Small intestine (tissue), 7 donors: ENCODE measurements around the gene LILRB2. TPM values are rescaled to one million over a fixed set of nuclear protein-coding genes. Genes with fewer than 3 reads are reported as not detected.
"Not testable (repeated sequence)": the region's sequence is repeated elsewhere in the genome, so short reads cannot be mapped to it uniquely, and the experiment has no call there.

Experiments used
- DNase-seq, 2 donors: peaks; one replicate each; pipeline versions ENCODE4 v3.0.0 to v3.0.0-alpha.2; 2013
- FAIRE-seq: peaks from 2 replicates; lab custom pipeline; 2012; peaks lifted over from hg19 to GRCh38; lab: Jason Lieb, UNC
- H3K27ac ChIP-seq, 3 donors: one replicate each; pipeline ENCODE4 v1.5.1; 2013; ENCODE audit warnings: low read length in 2 of 3, mild to moderate bottlenecking in 2 of 3, control low read depth in 1 of 3, inconsistent platforms in 1 of 3, low read depth in 1 of 3, moderate library complexity in 1 of 3
- H3K27me3 ChIP-seq, 3 donors: one replicate each; pipeline ENCODE4 v1.6.1; 2013; ENCODE audit warnings: low read length in 3 of 3, inconsistent platforms in 1 of 3; ENCODE audit not compliant: control insufficient read depth in 3 of 3, insufficient read depth in 3 of 3
- H3K36me3 ChIP-seq, 3 donors: one replicate each; pipeline ENCODE4 v1.6.1; 2013; ENCODE audit warnings: low read length in 3 of 3, inconsistent platforms in 1 of 3, low read depth in 1 of 3, mild to moderate bottlenecking in 1 of 3, moderate library complexity in 1 of 3; ENCODE audit not compliant: control insufficient read depth in 3 of 3, insufficient read depth in 2 of 3
- H3K4me1 ChIP-seq, 3 donors: one replicate each; pipeline ENCODE4 v1.6.1; 2013; ENCODE audit warnings: low read length in 2 of 3, inconsistent platforms in 1 of 3, low read depth in 1 of 3, mild to moderate bottlenecking in 1 of 3, moderate library complexity in 1 of 3; ENCODE audit not compliant: control insufficient read depth in 3 of 3, insufficient read depth in 2 of 3
- H3K4me3 ChIP-seq, 3 donors: one replicate each; pipeline ENCODE4 v1.5.1; 2013; ENCODE audit warnings: low read length in 3 of 3, control low read depth in 1 of 3, inconsistent platforms in 1 of 3, low read depth in 1 of 3, mild to moderate bottlenecking in 1 of 3, moderate library complexity in 1 of 3
- H3K9me3 ChIP-seq, 2 donors: one replicate each; pipeline ENCODE4 v1.6.1; 2013; ENCODE audit warnings: low read depth in 1 of 2, low read length in 1 of 2; ENCODE audit not compliant: control insufficient read depth in 2 of 2, insufficient read depth in 1 of 2
- WGBS, 3 donors: extraction: QIAGEN DNeasy Blood & Tissue Kit; methylation state at CpG; one replicate each; pipeline ENCODE4 v1.1.7; 2013; 5-methylcytosine and 5-hydroxymethylcytosine counted together
- polyA plus RNA-seq, 4 donors: library from polyadenylated mRNA; stranded (reverse) in 3 of 4; unstranded in 1 of 4; fragments of 200-250 nt in 3 of 4; fragments of 120-200 nt in 1 of 4; gene quantifications; one replicate each; pipeline versions ENCODE4 v1.2.1 to v1.2.3, GENCODE V29; 2013
- donor health status: healthy with polysubstance abuse.
- donor health status: control.
- donor health status: control.
- donor health status: Bipolar disorder and iron deficiency.
- donor health status: healthy.

LILRB2 gene
- polyA plus RNA-seq, 4 donors: 0.22 to 4.7 (median 1.7) TPM

DNA sequence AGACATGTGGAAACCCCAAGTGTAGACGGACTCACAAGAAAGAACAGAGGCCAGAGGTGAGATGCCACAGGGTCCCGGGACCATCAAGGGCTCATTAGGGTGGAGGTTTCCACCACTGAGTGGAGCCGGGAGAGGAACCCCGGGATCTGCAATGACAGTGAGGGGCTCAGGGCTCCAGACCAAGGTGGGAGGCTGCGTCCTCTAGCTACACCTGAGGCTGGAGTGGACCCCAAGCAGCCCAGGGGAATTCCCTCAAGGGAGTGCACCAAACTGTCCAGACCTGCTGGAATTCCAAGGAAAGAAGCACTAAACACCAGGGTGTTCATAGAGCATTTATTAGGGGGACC is 792 bp upstream of the LILRB2 start:
- 67 to 76% (median 71%) methylated on average over 5 of the region's 5 CpGs for WGBS, 3 donors
- not testable (repeated sequence) for H3K27me3 ChIP-seq, H3K9me3 ChIP-seq, DNase-seq, H3K36me3 ChIP-seq, H3K27ac ChIP-seq, H3K4me1 ChIP-seq, H3K4me3 ChIP-seq, FAIRE-seq

DNA sequence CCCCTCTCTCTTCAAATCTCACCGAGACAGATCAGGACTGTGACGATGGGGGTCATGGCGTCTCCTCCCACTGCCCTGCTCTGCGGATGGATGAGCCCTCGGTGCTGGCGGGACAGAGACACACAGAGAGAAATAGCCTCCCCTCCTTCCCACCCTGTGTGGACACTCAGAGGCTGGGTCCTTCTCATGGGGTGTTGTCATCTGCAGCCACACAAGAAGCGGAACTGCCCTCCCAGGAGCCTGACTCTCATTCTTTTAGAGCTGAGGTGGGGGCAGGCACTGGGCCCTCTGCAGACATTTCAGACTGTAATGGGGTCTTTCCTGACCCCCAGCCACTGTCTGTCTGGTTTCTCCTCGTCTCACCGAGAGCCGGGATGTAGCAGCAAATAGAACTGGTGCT is 469 bp downstream of the LILRB2 start:
- 51 to 78% (median 65%) methylated on average over 10 of the region's 10 CpGs for WGBS, 3 donors
- FAIRE-seq, H3K4me3 ChIP-seq, H3K36me3 ChIP-seq, H3K4me1 ChIP-seq, H3K27ac ChIP-seq, DNase-seq, H3K27me3 ChIP-seq, H3K9me3 ChIP-seq: not testable (repeated sequence)

DNA sequence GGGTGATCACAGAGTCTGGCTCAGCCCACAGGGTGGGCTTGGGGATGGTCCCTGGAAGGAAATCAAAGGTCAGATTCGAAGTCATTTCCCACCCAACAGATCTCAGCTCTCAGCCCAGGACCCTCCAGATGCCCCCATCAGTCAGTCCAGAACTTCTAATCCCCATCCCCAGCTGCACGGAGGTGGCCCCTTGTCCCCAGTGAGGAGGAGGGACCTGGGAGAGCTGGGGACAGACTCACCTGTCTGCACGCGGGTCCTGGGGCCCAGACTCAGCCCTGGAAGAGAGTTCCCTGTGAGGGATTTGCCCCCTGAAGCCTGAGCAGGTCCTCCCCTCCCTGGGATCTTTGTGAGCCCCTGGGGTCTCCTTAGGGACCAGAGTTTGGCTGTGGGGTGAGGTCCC is 885 bp downstream of the LILRB2 start:
- H3K4me3 ChIP-seq, H3K27ac ChIP-seq, H3K36me3 ChIP-seq, H3K9me3 ChIP-seq, H3K4me1 ChIP-seq, DNase-seq, FAIRE-seq, H3K27me3 ChIP-seq: not testable (repeated sequence)
- 16 to 22% (median 22%) methylated on average over 4 of the region's 4 CpGs for WGBS, 3 donors

DNA sequence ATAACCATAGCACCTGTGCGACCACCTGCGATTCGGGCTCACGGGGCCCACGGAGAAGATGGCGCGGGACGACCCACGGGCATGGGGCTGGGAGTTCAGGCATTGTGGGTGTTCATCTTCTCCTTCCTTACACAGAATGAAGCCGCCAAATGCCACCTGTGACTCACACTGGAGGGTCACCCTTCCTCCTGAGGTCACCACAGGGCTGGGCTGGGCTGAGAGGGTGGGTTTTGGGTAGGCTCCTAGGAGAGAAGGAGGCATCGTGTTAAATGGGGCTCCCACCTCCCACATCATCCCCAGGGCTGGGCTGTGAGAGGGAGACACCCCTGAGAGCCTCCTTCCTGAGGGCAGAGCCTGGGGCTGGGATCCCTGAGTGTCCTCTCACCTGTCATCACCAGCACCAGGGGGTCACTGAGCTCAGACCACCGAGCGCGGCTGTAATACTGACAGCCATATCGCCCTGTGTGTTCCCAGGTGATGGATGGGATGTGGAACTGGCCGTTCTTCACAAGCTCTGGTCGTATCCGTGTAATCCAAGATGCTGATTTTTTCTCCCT is 1.4 kb downstream of the LILRB2 start:
- Histone ChIP-seq H3K4me3 (no peak overlapping the region), H3K9me3 (no peaks in the 10 kb centered on the region), H3K36me3 (no peaks in the 10 kb centered on the region), H3K27ac (no peak overlapping the region), H3K27me3 (peaks cover 0 to 3% (median 2%) of the 10 kb centered on the region in 3 donors), H3K4me1 (no peaks in the 10 kb centered on the region)
- no peak for FAIRE-seq
- no peak for DNase-seq
- 84 to 86% (median 85%) methylated on average over 18 of the region's 18 CpGs for WGBS, 3 donors

DNA sequence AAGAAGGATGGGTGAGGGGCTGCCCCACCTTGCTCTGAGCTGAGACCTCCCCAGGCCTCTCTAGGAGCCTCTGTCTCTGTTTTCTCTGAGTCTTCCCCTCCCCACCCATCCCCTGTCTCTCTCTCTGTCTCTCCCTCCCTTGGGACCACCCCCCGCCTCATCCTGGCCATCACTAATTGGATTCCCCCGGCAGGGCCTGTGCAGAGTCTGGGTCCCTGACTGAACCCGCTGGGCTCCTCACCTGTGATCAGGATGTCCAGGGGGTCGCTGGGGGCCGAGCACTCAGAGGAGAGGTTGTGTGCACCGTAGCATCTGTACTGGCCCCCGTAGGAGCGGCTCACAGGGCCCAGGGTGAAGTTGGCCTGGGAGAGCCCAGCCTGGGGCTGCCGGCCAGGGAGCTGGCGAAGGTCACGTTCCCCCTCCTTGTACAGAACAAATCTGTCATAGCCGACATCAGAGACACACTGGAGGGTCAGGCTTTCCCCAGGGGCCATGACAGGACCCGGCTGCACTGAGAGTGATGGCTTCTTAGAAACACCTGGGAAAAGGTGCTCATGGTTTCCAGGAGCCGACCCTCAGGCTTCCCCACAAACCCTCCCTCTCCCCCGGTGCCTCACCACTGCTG is 2.2 kb downstream of the LILRB2 start:
- H3K9me3 ChIP-seq, H3K27me3 ChIP-seq, DNase-seq, H3K4me3 ChIP-seq, FAIRE-seq, H3K36me3 ChIP-seq, H3K4me1 ChIP-seq, H3K27ac ChIP-seq: not testable (repeated sequence)
- WGBS, 3 donors: 72 to 76% (median 72%) methylated on average over 14 to 15 of the region's 15 CpGs

DNA sequence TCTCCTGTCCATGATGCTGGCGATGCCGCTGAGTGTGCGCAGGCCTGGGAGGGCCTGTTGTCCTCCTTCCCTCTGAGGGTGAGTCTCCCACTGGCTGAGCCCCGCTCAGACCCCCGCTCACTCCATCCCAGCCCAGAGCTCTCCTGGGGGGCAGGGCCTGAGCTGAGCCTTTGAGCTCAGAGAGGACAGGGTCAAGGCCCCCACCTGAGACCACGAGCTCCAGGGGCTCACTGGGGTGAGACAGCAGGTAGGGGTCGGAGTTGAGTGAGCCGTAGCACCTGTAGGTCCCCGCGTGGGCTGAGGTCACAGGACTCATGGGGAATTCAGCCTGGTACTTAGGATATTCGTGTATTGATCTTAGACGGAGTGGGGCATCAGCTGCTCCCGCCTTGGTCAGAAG is 2.9 kb downstream of the LILRB2 start:
- not testable (repeated sequence) for H3K9me3 ChIP-seq, H3K27me3 ChIP-seq, FAIRE-seq

DNA sequence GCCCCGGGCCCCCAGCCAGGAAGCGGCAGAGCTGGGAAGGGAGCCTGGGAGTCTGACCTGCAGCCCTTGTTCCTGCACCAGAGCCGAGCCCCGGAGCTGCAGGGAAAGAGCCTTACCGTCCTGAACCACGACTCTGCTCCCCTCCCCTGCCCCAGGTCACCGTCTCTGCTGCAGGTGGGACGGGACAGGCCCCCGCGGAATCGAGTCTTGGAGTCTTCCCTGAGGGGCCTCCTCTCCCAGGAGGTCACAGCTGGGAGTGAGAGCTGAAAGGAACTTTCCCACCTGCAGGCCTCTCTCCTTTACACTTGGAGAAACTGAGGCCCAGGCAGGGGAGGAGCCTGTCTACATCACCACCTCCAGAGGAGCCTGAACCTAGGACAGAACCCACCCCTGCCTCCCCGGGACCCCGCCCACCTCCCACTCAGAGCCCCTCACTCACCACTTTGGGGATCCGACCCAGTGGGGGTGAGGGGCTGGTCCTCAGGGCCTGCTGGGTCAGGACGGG is 3.7 kb downstream of the LILRB2 start:
- H3K27ac ChIP-seq, H3K4me3 ChIP-seq, FAIRE-seq, H3K36me3 ChIP-seq, H3K9me3 ChIP-seq, H3K4me1 ChIP-seq, DNase-seq, H3K27me3 ChIP-seq: not testable (repeated sequence)
- WGBS, 3 donors: 69 to 77% (median 75%) methylated on average over 11 to 14 of the region's 15 CpGs

More for the DNA sequence above, 2.9 kb downstream of the LILRB2 start:
- not testable (repeated sequence) for H3K4me3 ChIP-seq, H3K36me3 ChIP-seq, H3K4me1 ChIP-seq, H3K27ac ChIP-seq, DNase-seq
- 68 to 80% (median 78%) methylated on average over 13 of the region's 13 CpGs for WGBS, 3 donors

DNA sequence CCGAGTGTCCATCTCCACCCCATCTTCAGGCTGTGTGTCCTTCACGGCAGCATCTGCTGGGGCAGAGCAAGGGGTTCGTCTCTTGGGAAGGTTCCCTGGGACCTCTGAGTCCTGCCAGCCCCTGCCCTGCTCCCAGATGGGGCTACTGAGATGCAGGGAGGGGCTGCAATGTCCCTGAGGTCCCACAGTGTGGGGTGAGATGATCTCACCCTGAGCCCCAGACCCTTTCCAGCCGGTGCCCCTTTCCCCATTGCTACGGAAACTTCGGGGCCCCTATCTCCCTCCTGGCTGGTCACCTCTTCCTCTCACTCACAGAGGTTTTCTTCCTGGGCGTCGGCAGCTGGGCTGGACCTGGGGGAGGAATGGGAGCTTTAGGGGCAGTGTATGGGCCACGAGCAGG is 5.0 kb downstream of the LILRB2 start:
- H3K27me3 ChIP-seq: peaks cover 0 to 2% (median 0%) of the 10 kb centered on the region in 3 donors
- WGBS, 3 donors: 54 to 70% (median 54%) methylated on average over 7 to 9 of the region's 9 CpGs
- DNase-seq (no peak), FAIRE-seq (no peak)
- H3K36me3 ChIP-seq: no peaks in the 10 kb centered on the region
- H3K4me3 ChIP-seq: no peak overlapping the region
- no peak overlapping the region for H3K27ac ChIP-seq
- no peaks in the 10 kb centered on the region for H3K9me3 ChIP-seq
- no peaks in the 10 kb centered on the region for H3K4me1 ChIP-seq
